H1 (cell line): ENCODE measurements around the gene KMT5C. TPM values are rescaled to one million over a fixed set of nuclear protein-coding genes. Genes with fewer than 3 reads are reported as not detected.

Source experiments
- BCL11A ChIP-seq, 2 experiments: IDR thresholded peaks; one replicate each; pipeline ENCODE4 v1.6.1; 2011; ENCODE audit warnings: low read depth in 2 of 2, low read length in 2 of 2, mild to moderate bottlenecking in 2 of 2
- CHD7 ChIP-seq: fragments of 300-600 bp; sonication (generic); IDR thresholded peaks from 2 replicates; pipeline ENCODE4 v1.7.1; 2012; ENCODE audit warnings: low read length, moderate library complexity, mild to moderate bottlenecking, inconsistent platforms; ENCODE audit not compliant: insufficient replicate concordance
- EZH2 ChIP-seq: fragments of 200-600 bp; sonication (generic); IDR thresholded peaks from 2 replicates; pipeline ENCODE4 v1.7.1; 2012; ENCODE audit warnings: low read depth, mild to moderate bottlenecking, moderate library complexity, low read length, inconsistent platforms; ENCODE audit not compliant: severe bottlenecking
- JUND ChIP-seq: IDR thresholded peaks from 2 replicates; pipeline ENCODE4 v1.6.1; 2011; ENCODE audit warnings: mild to moderate bottlenecking, improper control_type of control experiment, low read length
- KDM1A ChIP-seq: fragments of 200-600, 300-600 bp; sonication (generic); IDR thresholded peaks from 2 replicates; pipeline ENCODE4 v1.7.1; 2016; ENCODE audit warnings: mild to moderate bottlenecking, low read length, borderline replicate concordance
- KDM4A ChIP-seq: IDR thresholded peaks from one replicate; pipeline ENCODE4 v1.7.1; 2012; ENCODE audit warnings: low read depth, mild to moderate bottlenecking, moderate library complexity, low read length, inconsistent platforms; ENCODE audit not compliant: severe bottlenecking
- POU5F1 ChIP-seq: IDR thresholded peaks from 2 replicates; pipeline ENCODE4 v1.6.1; 2011; ENCODE audit warnings: low read depth, mild to moderate bottlenecking, low read length, moderate library complexity
- SAP30 ChIP-seq: fragments of 300-600 bp; sonication (generic); IDR thresholded peaks from 2 replicates; pipeline ENCODE4 v1.7.1; 2012; ENCODE audit warnings: low read length, moderate library complexity, mild to moderate bottlenecking, inconsistent platforms; ENCODE audit not compliant: insufficient read depth, insufficient replicate concordance
- SP1 ChIP-seq: IDR thresholded peaks from 2 replicates; pipeline ENCODE4 v1.6.1; 2011; ENCODE audit warnings: low read depth, low read length
- SP4 ChIP-seq: IDR thresholded peaks from 2 replicates; pipeline ENCODE4 v1.6.1; 2012; ENCODE audit warnings: low read length, inconsistent platforms
- SRF ChIP-seq: IDR thresholded peaks from 2 replicates; pipeline ENCODE4 v1.6.1; 2011; ENCODE audit warnings: mild to moderate bottlenecking, low read depth, low read length, moderate library complexity
- SUZ12 ChIP-seq: fragments of 200-600 bp; sonication (generic); IDR thresholded peaks from 2 replicates; pipeline ENCODE4 v1.6.1; 2012; ENCODE audit warnings: mild to moderate bottlenecking, inconsistent platforms, low read length, moderate library complexity, mixed read lengths
- polyA plus RNA-seq, 7 experiments: library from polyadenylated mRNA; depleted of rRNA in 3 of 7; stranded (reverse) in 5 of 7; unstranded in 2 of 7; fragments of >200 nt in 5 of 7; fragments of 200-250 nt in 2 of 7; gene quantifications; 1 replicate in 5 of 7; 2 replicates in 1 of 7; 4 replicates in 1 of 7; pipeline versions ENCODE4 v1.2.1 to v1.2.3, GENCODE V29; 2011 to 2013; ENCODE audit warnings: missing spikeins in 2 of 7, mixed read lengths in 2 of 7
- total RNA-seq: library from RNA; stranded (reverse); fragmentation: NEBNext Ultra II Directional; extraction: Animal tissue kit (Norgen Biotek cat#: 25700); gene quantifications from 2 replicates; pipeline ENCODE4 v1.2.1, GENCODE V29; 2021

Gene KMT5C
- total and polyA plus RNA-seq, 2 of the 8 experiments (the other 6 are each of a cell fraction or from before 2014, with no cell fraction given), result 24.9 to 31.5 TPM

GRCh38 chr19:55336101-55336500 lies 3.6 kb upstream of the KMT5C start (continued):
- TF ChIP-seq CHD7 (no peak), SUZ12 (no peak), SRF (no peak), SP4 (no peak), EZH2 (no peak), SP1 (no peak), POU5F1 (no peak), SAP30 (no peak), KDM4A (no peak), KDM1A (no peak), BCL11A (IDR thresholded peaks at IDR 0.05; ENCODE audit: low read depth in 2 of 2, low read length in 2 of 2) (no peak), JUND (no peak)
